HG02571 (cell line): ENCODE measurements around the gene TSPAN11.

Experiments used
- ATAC-seq: cut with Tn5 transposase; IDR thresholded peaks from one replicate; pipeline ENCODE4 v1.9.1; 2021; ENCODE audit warnings: mild to moderate bottlenecking, moderate library complexity; ENCODE audit not compliant: unreplicated experiment

TSPAN11 gene

GRCh38 chr12:30959110-30959710, 32.7 kb downstream of the TSPAN11 start:
- no peak for ATAC-seq

DNA sequence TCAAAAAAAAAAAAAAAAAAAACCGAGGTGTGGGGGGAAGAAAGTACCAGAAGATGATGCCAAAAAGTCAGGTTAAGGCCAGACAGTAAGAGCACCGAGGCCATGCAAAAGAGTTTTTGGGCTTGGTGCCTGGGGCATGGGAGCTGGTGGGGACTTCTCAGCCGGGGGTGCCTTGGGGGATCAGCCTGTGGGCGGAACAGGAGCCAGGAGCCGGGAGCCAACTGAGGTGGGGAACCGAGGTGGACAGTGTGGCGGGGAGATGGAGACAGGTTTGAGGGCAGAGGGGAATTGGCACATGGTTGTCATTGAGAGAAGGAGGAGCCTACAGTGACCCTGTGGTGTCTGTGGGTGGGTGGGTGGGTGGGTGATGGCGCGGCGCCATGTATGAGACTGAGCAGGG, 33.2 kb downstream of the TSPAN11 start:
- ATAC-seq: no peak

GRCh38 chr12:30961030-30961429, 34.5 kb downstream of the TSPAN11 start:
- ATAC-seq: no peak

- no peak for ATAC-seq
These were observed 35.5 kb downstream of the TSPAN11 start for GRCh38 chr12:30962047-30962446.

DNA sequence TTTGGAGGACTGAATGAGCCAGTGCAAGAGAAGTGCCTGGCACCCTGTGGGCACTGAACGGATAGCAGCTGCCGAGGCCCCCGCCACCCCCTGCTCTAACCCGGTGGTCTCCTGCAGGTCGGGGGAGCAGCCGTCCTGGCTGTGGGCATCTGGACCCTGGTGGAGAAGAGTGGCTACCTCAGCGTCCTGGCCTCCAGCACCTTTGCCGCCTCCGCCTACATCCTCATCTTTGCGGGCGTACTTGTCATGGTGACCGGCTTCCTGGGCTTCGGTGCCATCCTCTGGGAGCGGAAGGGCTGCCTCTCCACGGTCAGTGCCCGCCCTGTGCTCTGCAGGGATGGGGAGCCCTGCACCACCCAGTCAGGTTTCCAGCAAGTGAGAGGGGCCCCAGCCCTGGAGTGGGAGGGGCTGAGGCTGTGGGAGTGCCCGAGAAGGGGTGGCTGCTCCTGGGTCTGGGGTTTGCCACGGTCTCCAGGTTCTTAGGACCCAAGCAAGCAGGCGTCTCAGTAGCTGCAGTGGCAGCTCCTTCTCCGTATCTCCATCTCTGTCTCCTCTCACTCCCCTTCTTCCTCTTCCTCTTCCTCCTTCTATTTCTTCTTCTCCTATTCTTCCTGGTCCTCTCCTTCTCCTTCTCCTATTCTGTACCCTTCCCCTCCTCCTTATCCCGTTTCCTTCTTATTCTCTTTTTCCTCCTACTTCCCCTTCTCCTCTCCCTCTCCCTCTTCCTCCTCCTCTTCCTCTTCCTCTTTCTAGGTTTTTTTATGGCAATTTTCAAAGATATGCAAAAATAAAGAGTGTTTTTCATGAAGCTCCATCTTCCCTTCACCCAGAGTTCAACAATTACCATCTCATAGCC, 37.4 kb downstream of the TSPAN11 start:
- no peak for ATAC-seq

DNA sequence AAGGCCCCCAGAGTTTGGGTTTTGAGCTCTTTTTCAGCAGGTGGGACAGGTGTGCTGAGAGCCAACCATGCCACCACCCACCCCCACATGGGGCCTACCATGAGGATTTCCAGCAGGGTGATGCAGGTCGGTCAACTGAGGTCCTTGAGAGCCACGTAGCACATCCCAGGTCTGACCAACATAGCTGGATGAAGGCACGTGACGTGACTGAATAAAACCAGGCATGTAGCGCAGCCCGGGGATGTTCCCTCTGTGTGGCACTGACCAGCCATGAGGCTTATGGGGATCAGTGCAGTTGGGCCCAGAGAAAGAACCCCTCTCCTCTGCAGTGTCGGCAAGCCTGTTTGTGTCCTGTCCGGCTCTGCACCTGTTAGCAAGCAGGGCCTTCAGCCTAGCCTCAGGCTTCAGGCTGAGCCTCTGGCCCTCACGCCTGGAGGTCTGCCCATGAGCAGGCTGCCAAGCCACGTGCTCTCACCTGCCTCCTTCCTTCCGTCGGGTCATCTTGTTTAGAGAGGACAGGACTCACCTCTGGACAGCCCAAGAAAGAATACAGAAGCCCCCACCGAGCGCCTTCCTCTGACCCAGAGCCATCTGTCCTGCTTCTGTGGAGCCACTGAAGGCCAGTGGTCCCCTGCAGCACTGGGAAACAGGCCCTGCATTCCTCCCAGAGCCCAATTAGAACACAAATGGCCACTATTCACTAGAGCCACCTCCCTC, 38.5 kb downstream of the TSPAN11 start:
- no peak for ATAC-seq

DNA sequence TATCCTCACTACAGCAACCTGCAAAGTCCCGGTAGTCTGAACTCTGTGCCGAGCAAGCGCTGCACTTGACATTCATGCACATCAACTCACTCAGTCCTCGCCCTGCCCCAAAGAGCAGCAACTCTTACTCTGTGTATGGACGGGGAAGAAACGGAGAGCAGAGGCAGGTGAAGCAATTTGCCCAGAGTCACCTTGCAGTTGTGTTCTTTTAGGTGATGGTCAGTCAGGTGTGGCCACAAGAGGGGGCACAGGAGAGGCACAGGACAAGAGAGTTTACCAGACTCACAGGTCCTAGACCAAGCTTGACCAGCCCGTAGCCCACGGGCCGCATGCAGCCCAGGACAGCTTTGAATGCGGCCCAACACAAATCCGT, 39.1 kb downstream of the TSPAN11 start:
- ATAC-seq: no peak

DNA sequence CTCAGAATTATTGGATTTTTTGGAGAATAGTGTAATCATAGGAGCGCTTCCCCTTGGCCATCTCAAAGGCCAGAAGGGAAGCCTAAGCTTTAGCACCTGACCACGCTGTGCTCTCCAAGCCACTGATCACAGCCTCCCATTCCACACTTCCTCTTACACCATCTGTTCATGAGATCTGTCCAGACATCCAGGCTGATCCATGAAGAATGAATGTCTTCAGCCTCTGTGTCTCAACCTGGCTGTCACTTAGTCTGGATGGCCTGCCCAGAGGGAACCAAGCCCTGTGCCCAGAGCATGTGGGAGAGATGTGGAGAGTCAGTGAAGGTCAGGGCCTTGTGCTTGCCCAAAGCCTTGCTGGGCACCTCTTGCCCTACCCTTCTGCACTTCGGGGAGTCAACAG, 40.5 kb downstream of the TSPAN11 start:
- no peak for ATAC-seq

GRCh38 chr12:30968211-30968610, 41.7 kb downstream of the TSPAN11 start:
- ATAC-seq: no peak

- no peak for ATAC-seq
These were observed 42.5 kb downstream of the TSPAN11 start for GRCh38 chr12:30969006-30969405.

DNA sequence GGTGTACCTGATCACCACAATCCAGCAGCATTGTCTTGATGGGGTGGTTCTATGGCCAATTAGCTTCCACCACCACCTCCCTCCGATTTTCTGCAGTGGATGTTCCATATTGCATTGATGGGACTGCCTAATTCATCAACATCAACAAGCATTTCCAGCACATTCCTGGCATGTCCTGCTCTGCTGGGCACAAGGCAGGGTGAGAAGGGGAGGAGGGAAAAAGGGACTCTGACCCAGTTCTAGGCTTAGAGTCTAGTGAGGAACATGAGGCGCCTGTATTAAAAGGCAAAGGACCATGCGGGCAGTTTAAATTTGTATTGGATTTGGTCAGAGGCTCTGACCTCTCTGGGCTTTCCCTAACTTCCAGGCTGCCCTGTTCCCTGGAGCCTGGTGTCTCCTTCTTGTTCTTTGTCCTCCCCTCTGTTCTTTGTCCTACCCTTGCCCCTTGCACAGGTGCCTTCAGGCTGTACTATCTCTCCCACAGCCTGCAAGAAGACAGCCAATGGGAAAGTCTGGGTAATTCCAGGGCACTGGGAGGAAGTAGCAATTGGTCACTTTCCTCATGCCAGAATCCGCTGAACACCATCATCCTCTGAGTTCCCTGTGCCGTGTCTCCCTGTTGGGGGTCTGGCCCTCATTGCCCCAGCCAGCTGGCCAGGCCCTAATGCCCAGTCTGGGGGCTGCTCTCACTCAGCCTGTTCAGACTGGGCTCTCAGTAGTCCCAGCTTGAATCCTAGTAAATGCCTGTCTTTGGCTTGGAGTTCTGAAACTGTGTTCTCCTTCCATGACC, 43.3 kb downstream of the TSPAN11 start:
- no peak for ATAC-seq

DNA sequence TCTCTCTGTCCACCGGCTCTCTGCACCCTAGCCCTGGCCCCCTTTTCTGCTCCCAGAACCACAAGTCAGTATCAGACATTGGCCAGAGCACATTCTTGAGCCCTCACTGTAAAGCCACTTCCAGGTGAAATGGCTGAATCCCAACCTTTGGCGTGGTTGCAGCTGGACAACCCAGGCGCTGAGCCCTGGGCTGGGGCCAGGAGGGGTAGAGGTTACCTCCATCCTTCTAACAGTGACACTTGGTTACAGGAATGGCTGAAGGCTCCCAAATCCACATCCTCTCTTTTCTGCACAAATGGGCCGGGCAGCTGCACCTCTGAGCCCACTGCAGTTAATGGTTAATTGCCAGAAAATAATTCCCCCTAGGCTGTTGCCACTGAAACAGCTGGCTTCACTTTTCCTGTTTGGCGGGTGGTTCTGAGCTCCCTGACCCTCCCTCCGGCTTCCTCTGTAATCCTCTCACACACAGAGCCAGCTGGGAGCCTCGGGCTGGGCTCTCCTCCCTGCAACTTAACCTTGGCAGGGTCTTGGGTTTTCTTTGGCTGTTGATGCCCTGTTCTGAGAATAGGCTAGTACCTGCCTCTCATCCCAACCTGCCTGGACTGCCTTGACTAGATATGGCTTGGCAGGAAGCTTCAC, 44.1 kb downstream of the TSPAN11 start:
- no peak for ATAC-seq

DNA sequence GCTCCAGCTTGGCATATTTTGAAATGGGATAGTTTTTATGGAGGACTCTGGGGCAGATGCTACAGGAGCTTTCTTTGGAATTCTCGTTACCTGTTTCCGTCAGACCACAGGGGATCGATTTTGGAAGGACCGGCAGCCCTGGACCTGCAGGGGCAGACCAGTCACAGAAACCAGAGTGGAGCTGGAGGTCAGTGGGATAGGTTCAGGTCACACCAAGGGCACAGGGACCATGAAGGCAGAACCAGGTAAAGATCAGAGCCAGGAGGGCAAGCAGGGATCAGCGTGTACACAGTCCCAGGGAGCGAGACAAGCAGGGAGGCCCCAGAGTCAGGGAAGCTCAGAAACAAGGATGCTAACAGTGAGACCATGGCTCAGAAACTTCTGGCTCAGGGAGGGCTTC, 45.5 kb downstream of the TSPAN11 start:
- no peak for ATAC-seq

- ATAC-seq: no peak
These were observed 46.6 kb downstream of the TSPAN11 start for GRCh38 chr12:30973175-30973574.

GRCh38 chr12:30973830-30974229, 47.3 kb downstream of the TSPAN11 start:
- no peak for ATAC-seq

- ATAC-seq: no peak
These were observed 48.4 kb downstream of the TSPAN11 start for GRCh38 chr12:30974746-30975500.

- no peak for ATAC-seq
These were observed 49.0 kb downstream of the TSPAN11 start for GRCh38 chr12:30975581-30975980.

GRCh38 chr12:30976206-30976605, 49.7 kb downstream of the TSPAN11 start:
- ATAC-seq: no peak

DNA sequence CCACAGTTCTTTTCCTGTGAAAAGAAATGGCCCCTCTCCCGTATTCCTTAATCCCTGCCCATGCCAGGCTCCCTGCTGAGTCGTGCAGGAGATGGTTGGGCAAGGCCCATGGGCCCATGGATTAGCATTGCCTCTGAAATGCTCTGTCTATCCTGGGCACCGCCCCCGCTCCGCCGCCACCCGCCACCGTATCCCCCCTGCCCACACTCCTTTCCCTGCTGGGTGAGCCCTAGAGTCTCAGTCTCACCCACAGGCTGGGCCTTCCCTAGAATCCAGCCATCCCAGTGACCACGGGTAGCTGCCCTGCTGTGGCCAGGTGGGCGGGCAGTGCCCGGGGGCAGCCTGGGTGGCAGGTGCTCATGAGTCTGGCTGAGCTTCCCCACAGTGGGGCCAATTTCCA, 50.6 kb downstream of the TSPAN11 start:
- no peak for ATAC-seq
